Mesothelial cell of epicardium (in vitro differentiated cells): ENCODE results near the gene WDR43. TPM values are rescaled to one million over a fixed set of nuclear protein-coding genes. Genes with fewer than 3 reads are reported as not detected.
A peak's percentile ranks its signal among the peaks of the same experiment; 100 is the strongest.

Source experiments
- DNase-seq, 2 experiments: peaks; one replicate each; pipeline ENCODE4 v3.0.0; 2021; ENCODE audit warnings: low spot score in 2 of 2; ENCODE audit not compliant: unreplicated experiment in 2 of 2
- H3K27ac Mint-ChIP-seq: 2 replicates; pipeline ENCODE4 v1.8.0; 2021; ENCODE audit warnings: mixed read lengths
- H3K27me3 Mint-ChIP-seq: 2 replicates; pipeline ENCODE4 v1.8.0; 2021; ENCODE audit warnings: low read depth, mixed read lengths
- H3K36me3 Mint-ChIP-seq: 2 replicates; pipeline ENCODE4 v1.8.0; 2021; ENCODE audit warnings: mixed read lengths
- H3K4me1 Mint-ChIP-seq: 2 replicates; pipeline ENCODE4 v1.8.0; 2021; ENCODE audit warnings: mixed read lengths
- H3K4me3 Mint-ChIP-seq: 2 replicates; pipeline ENCODE4 v1.8.0; 2021; ENCODE audit warnings: mild to moderate bottlenecking, moderate library complexity, mixed read lengths
- H3K9me3 Mint-ChIP-seq: 2 replicates; pipeline ENCODE4 v1.8.0; 2021; ENCODE audit warnings: mixed read lengths
- CTCF ChIP-seq: fragments of 200-600 bp; sonication (generic); IDR thresholded peaks from one replicate; pipeline ENCODE4 v1.5.0; 2021; ENCODE audit warnings: antibody characterized with exemption; ENCODE audit not compliant: unreplicated experiment
- total RNA-seq: library from RNA; stranded (reverse); gene quantifications from 3 replicates; pipeline ENCODE4 v1.2.1, GENCODE V29; 2021

WDR43 gene
- total RNA-seq, 1 donor from 2014 or later: 65.3 TPM

DNA sequence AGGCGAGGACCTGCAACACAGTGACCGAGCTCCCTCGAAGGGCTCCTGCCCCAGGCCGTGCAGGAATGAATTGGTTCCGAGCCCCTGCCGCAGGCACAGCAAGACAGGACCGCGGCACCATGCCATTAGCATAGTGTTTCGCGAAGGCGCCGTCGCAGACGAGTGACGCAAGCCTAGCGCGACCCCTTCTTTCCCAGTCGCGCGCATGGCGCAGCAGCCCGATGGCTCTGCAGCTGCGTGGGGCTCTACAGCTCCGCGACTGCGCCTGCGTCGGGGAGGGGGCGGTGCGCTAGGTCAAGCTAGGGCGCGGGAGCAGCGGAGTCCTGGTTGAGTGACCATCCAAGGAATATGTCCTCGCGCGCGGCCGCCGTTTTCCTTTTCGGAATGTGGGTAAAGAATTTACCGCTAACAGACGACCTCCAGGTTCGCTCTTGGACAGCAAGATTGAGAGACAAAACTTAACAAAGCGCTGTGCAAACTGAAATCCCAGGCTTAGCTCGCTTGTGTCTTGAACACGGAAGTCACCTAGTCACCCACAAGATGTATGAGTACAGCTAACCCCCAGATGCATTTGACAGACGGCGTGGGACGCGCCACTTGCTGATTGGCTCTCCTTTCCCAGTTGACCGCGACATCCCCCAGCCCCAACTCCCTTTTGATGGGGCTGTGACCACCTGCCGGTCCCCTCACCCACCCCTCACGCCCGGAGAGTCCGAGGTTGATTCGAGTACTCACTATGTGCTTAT lies 24.1 kb upstream of the WDR43 start, which contains the start of gene TRMT61B:
TRMT61B (minus strand) TSS at position 164 of the 746 bp plus-strand sequence; CDS start at position 132, 32 bp downstream.
- Mint-ChIP-seq H3K4me1 (peaks cover 25% of the 10 kb centered on the region), H3K4me3 (peak within 1 kb of the TSS; percentile 98), H3K27me3 (peaks cover 10% of the 10 kb centered on the region), H3K27ac (peak within 1 kb of the TSS; percentile 99), H3K9me3 (no peaks in the 10 kb centered on the region), H3K36me3 (peaks cover 5% of the 10 kb centered on the region)
- TF ChIP-seq CTCF: no peak
- peak; percentile 92 to 98 for DNase-seq

GRCh38 chr2:28871620-28872019 lies 22.8 kb upstream of the WDR43 start:
- peak overlapping the region; percentile 8 for H3K4me3 Mint-ChIP-seq
- no peak for TF ChIP-seq CTCF
- H3K27me3 Mint-ChIP-seq: peaks cover 23% of the 10 kb centered on the region
- peaks cover 4% of the 10 kb centered on the region for H3K36me3 Mint-ChIP-seq
- no peak for DNase-seq
- no peaks in the 10 kb centered on the region for H3K9me3 Mint-ChIP-seq
- H3K27ac Mint-ChIP-seq: no peak overlapping the region
- peaks cover 24% of the 10 kb centered on the region for H3K4me1 Mint-ChIP-seq

DNA sequence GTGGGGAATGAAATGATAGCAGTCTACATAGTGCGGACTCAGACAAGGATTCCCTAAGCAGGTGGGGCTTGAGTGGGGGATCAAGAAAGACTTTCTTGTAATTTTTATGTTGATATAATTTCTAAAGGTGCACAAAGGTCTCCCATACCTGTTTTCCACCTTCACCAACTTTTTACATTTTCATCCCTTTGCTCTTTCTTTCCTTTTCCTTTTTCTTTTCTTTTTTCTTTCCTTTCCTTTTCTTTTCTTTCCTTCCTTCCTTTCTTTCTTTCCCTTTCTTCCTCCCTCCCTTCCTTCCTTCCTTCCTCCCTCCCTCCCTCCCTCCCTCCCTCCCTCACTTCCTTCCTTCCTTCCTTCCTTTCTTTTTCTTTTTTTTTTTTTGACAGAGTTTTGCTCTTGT lies 14.3 kb upstream of the WDR43 start:
- H3K4me1 Mint-ChIP-seq: no peaks in the 10 kb centered on the region
- no peak for TF ChIP-seq CTCF
- DNase-seq: no peak
- H3K4me3 Mint-ChIP-seq: no peak overlapping the region
- H3K27me3 Mint-ChIP-seq: peaks cover 43% of the 10 kb centered on the region
- no peaks in the 10 kb centered on the region for H3K36me3 Mint-ChIP-seq
- no peak overlapping the region for H3K27ac Mint-ChIP-seq
- no peaks in the 10 kb centered on the region for H3K9me3 Mint-ChIP-seq

DNA sequence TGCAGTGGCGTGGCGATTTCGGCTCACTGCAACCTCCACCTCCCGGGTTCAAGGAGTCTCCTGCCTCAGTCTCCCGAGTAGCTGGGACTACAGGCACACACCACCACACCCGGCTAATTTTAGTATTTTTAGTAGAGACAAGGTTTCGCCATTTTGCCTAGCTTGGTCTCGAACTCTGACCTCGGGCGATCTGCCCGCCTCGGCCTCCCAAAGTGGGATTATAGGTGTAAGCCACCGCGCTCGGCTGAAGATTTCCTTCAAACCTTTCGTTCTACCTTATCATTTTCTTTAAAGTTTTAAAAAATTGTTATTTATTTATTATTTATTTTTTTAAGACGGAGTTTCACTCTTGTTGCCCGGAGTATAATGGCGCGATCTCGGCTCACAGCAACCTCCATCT lies 979 bp upstream of the WDR43 start:
- TF ChIP-seq CTCF: no peak
- no peak for DNase-seq
- no peak overlapping the region for H3K4me3 Mint-ChIP-seq
- H3K36me3 Mint-ChIP-seq: no peaks in the 10 kb centered on the region
- peaks cover 29% of the 10 kb centered on the region for H3K4me1 Mint-ChIP-seq
- H3K9me3 Mint-ChIP-seq: no peaks in the 10 kb centered on the region
- H3K27me3 Mint-ChIP-seq: peaks cover 6% of the 10 kb centered on the region
- no peak overlapping the region for H3K27ac Mint-ChIP-seq

- Mint-ChIP-seq H3K27ac (peak overlapping the region; percentile 94), H3K27me3 (no peaks in the 10 kb centered on the region), H3K4me1 (peaks cover 34% of the 10 kb centered on the region), H3K4me3 (peak overlapping the region; percentile 90), H3K9me3 (no peaks in the 10 kb centered on the region), H3K36me3 (no peaks in the 10 kb centered on the region)
- TF ChIP-seq CTCF: no peak
- peak in 1 of 2 experiments; percentile 42 for DNase-seq
These were observed 874 bp downstream of the WDR43 start for GRCh38 chr2:28895189-28895893.
